Transverse colon (tissue), 4 donors: Measurements from ENCODE around the gene HMGXB3. TPM values are rescaled to one million over a fixed set of nuclear protein-coding genes. Genes with fewer than 3 reads are reported as not detected.
"Not testable (repeated sequence)": the region's sequence is repeated elsewhere in the genome, so short reads cannot be mapped to it uniquely, and the experiment has no call there.

Experiments used
- DNase-seq: peaks from one replicate; pipeline ENCODE4 v3.0.0-alpha.2; 2019
- H3K27ac ChIP-seq, 4 donors: fragments of 200-600 bp; sonication (generic); 2 replicates each; pipeline ENCODE4 v1.5.1; 2016 to 2018; ENCODE audit warnings: inconsistent platforms in 4 of 4
- H3K27me3 ChIP-seq: fragments of 200-600 bp; sonication (generic); 2 replicates; pipeline ENCODE4 v1.5.1; 2017; ENCODE audit warnings: inconsistent platforms
- H3K36me3 ChIP-seq, 4 donors: fragments of 200-600 bp; sonication (generic); 2 replicates each; pipeline ENCODE4 v1.5.1; 2017 to 2019; ENCODE audit warnings: inconsistent platforms in 4 of 4
- H3K4me1 ChIP-seq, 4 donors: fragments of 200-600 bp; sonication (generic); 2 replicates each; pipeline ENCODE4 v1.5.1; 2017 to 2020; ENCODE audit warnings: inconsistent platforms in 4 of 4
- H3K4me3 ChIP-seq, 4 donors: fragments of 200-600 bp; sonication (generic); 1 replicate in 1 of 4; 2 replicates in 3 of 4; pipeline versions ENCODE4 v1.5.1 to v1.6.1; 2017 to 2019; ENCODE audit warnings: inconsistent platforms in 4 of 4
- H3K9me3 ChIP-seq, 2 donors: fragments of 200-600 bp; sonication (generic); 2 replicates each; pipeline ENCODE4 v1.5.1; 2017 to 2019; ENCODE audit warnings: inconsistent platforms in 2 of 2
- EP300 ChIP-seq: sonication (generic); formaldehyde crosslinking; IDR thresholded peaks from one replicate; pipeline ENCODE4 v1.6.1; 2017; ENCODE audit warnings: antibody characterized with exemption, low read depth
- POLR2A ChIP-seq: fragments of 450-650 bp; IDR thresholded peaks from one replicate; pipeline ENCODE4 v1.6.1; 2016; ENCODE audit warnings: antibody characterized with exemption, mild to moderate bottlenecking, moderate library complexity
- POLR2AphosphoS5 ChIP-seq, 3 donors: sonication (generic); formaldehyde crosslinking; IDR thresholded peaks; one replicate each; pipeline ENCODE4 v1.6.1; 2016; ENCODE audit warnings: antibody characterized with exemption in 3 of 3
- WGBS, 2 donors: methylation state at CpG; one replicate each; pipeline ENCODE4 v1.1.5; 2018; ENCODE audit warnings: low coverage in 1 of 2; 5-methylcytosine and 5-hydroxymethylcytosine counted together
- in situ Hi-C, 4 donors: fragments of 200-750 bp; cut with MboI; loops; one replicate each; pipeline versions ENCODE4 v1.15.0 to v1.15.1; 2017; ENCODE audit warnings: low sequenced_read_pairs in 3 of 4, low pct_ligation_motif_present in 1 of 4, low pct_unique_long_range_greater_than_20kb in 1 of 4
- intact Hi-C: fragments of 100-400 bp; cut with DNase I; formaldehyde crosslinking; loops from one replicate; pipeline ENCODE4 v1.15.1; 2023; ENCODE audit warnings: low total_unique reads
- total RNA-seq, 4 donors: library from RNA; depleted of rRNA; stranded (reverse); fragments of >200 nt; gene quantifications; one replicate each; pipeline ENCODE4 v1.1.0, GENCODE V29; 2016
- TF ChIP-seq, protein P1 (sequence below), 5 experiments: fragments of 200-600 bp in 3 of 5; fragments of 450-650 bp in 2 of 5; sonication (generic) in 3 of 5; IDR thresholded peaks; 1 replicate in 2 of 5; 2 replicates in 3 of 5; pipeline ENCODE4 v1.5.1; 2016 to 2017; ENCODE audit warnings: antibody characterized with exemption in 5 of 5, inconsistent platforms in 3 of 5, mild to moderate bottlenecking in 2 of 5, moderate library complexity in 1 of 5

The HMGXB3 gene
- total RNA-seq, 4 donors from 2014 or later: 29.9 to 93.5 (median 38.1) TPM

GRCh38 chr5:150044712-150045111, 44.2 kb downstream of the HMGXB3 start:
- DNase-seq: no peak
- no peaks in the 10 kb centered on the region for H3K27me3 ChIP-seq
- H3K9me3 ChIP-seq: no peaks in the 10 kb centered on the region
- no peak overlapping the region for H3K4me3 ChIP-seq
- in situ Hi-C loops (no loop called here), intact Hi-C loops (no loop called here)
- 80 to 88% methylated on average over 3 to 7 of the region's 7 CpGs for WGBS, 2 donors
- peaks cover 0 to 22% (median 9%) of the 10 kb centered on the region in 4 donors for H3K4me1 ChIP-seq
- no peak for TF ChIP-seq POLR2A
- TF ChIP-seq, protein P1, sequence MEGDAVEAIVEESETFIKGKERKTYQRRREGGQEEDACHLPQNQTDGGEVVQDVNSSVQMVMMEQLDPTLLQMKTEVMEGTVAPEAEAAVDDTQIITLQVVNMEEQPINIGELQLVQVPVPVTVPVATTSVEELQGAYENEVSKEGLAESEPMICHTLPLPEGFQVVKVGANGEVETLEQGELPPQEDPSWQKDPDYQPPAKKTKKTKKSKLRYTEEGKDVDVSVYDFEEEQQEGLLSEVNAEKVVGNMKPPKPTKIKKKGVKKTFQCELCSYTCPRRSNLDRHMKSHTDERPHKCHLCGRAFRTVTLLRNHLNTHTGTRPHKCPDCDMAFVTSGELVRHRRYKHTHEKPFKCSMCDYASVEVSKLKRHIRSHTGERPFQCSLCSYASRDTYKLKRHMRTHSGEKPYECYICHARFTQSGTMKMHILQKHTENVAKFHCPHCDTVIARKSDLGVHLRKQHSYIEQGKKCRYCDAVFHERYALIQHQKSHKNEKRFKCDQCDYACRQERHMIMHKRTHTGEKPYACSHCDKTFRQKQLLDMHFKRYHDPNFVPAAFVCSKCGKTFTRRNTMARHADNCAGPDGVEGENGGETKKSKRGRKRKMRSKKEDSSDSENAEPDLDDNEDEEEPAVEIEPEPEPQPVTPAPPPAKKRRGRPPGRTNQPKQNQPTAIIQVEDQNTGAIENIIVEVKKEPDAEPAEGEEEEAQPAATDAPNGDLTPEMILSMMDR (IDR thresholded peaks at IDR 0.05): no peak
- no peak for TF ChIP-seq POLR2AphosphoS5 (IDR thresholded peaks at IDR 0.05)
- no peak for TF ChIP-seq EP300
- peaks cover 0 to 81% (median 31%) of the 10 kb centered on the region in 4 donors for H3K36me3 ChIP-seq
- H3K27ac ChIP-seq: no peak overlapping the region

DNA sequence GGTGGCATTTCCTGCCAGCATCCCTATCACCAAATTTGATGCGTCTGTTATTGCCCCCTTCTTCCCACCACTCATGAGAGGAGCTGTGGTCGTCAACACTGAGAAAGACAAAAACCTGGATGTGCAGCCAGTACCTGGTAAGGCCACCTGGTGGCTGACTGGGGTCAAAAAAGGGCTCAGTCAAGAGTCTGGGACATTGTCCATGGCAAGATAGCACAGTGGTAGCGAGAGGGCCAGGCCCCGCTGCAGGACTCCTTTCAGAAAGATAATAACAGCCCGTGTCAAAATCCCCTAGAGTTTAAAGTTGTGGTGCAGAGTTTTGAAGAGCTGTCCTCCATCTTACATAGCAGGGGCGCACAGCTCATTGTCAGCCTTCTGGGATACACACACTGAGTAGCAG, 45.0 kb downstream of the HMGXB3 start:
- TF ChIP-seq POLR2AphosphoS5 (IDR thresholded peaks at IDR 0.05): no peak
- TF ChIP-seq, protein P1 (IDR thresholded peaks at IDR 0.05): peak in 1 of 5 experiments; percentile 7
- TF ChIP-seq POLR2A: no peak
- Histone ChIP-seq H3K27ac (no peak overlapping the region), H3K36me3 (peaks cover 0 to 73% (median 32%) of the 10 kb centered on the region in 4 donors), H3K9me3 (no peaks in the 10 kb centered on the region), H3K27me3 (no peaks in the 10 kb centered on the region), H3K4me1 (peaks cover 0 to 22% (median 9%) of the 10 kb centered on the region in 4 donors), H3K4me3 (no peak overlapping the region)
- in situ Hi-C loops (no loop called here), intact Hi-C loops (no loop called here)
- DNase-seq: no peak
- WGBS, 2 donors: 40 to 87% methylated on average over 1 to 6 of the region's 6 CpGs

- DNase-seq: no peak
- WGBS, 2 donors: 91 to 98% methylated on average over 6 of the region's 6 CpGs
- in situ Hi-C loops: no loop called here
These were observed 45.5 kb downstream of the HMGXB3 start for GRCh38 chr5:150046031-150046430.

GRCh38 chr5:150050172-150050811, 49.8 kb downstream of the HMGXB3 start:
- H3K9me3 ChIP-seq, intact Hi-C loops, H3K4me1 ChIP-seq, in situ Hi-C loops, H3K4me3 ChIP-seq, H3K27ac ChIP-seq, DNase-seq, H3K27me3 ChIP-seq: not testable (repeated sequence)
- 94 to 96% methylated on average over 6 to 14 of the region's 14 CpGs for WGBS, 2 donors
- peaks cover 0 to 68% (median 30%) of the 10 kb centered on the region in 4 donors for H3K36me3 ChIP-seq

More at GRCh38 chr5:150046031-150046430, 45.5 kb downstream of the HMGXB3 start:
- Histone ChIP-seq H3K4me3 (no peak overlapping the region), H3K4me1 (peaks cover 0 to 22% (median 9%) of the 10 kb centered on the region in 4 donors), H3K36me3 (peaks cover 0 to 72% (median 31%) of the 10 kb centered on the region in 4 donors), H3K9me3 (no peaks in the 10 kb centered on the region), H3K27ac (no peak overlapping the region), H3K27me3 (no peaks in the 10 kb centered on the region)
- TF ChIP-seq EP300: no peak
- no peak for TF ChIP-seq POLR2AphosphoS5 (IDR thresholded peaks at IDR 0.05)
- TF ChIP-seq, protein P1 (IDR thresholded peaks at IDR 0.05): no peak
- no peak for TF ChIP-seq POLR2A
- intact Hi-C loops: no loop called here
